SK-N-MC (cell line): ENCODE data around the gene CLCN4.

Experiments
- EZH2 ChIP-seq: fragments of 200-600 bp; sonication (generic); IDR thresholded peaks from one replicate; pipeline ENCODE4 v1.6.1; 2017; ENCODE audit warnings: antibody characterized with exemption
- FOXP2 ChIP-seq: optimal IDR thresholded peaks from 2 replicates; pipeline ENCODE3; 2011; ENCODE audit warnings: mild to moderate bottlenecking, moderate library complexity; ENCODE audit not compliant: insufficient read depth; ENCODE audit errors: extremely low read length, control extremely low read depth
- POLR2AphosphoS5 ChIP-seq: IDR thresholded peaks from 2 replicates; pipeline ENCODE4 v1.6.1; 2012; ENCODE audit warnings: mild to moderate bottlenecking, low read depth, low read length, borderline replicate concordance

DNA sequence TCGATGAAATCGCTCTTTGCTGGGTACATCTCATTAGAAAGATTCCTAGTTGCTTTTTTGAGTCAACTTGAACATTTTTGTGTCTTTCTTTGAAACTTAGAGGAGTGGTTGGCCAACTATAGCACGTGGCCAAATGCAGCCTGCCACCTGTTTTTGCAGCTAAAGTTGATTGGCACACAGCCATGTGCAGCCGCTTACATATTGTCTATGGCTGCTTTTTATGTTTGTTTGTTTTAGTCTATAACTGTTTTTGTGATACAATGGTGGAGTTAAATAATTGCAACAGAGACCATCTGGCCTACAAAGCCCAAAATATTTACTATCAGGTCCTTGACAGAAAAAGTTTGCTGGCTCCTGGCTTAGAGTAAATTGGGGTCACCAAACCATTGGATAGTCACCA, 86.3 kb downstream of the CLCN4 start:
- TF ChIP-seq EZH2 (no peak), POLR2AphosphoS5 (no peak), FOXP2 (no peak)
